ENCODE measurements around the gene TAF1B. TPM values are rescaled to one million over a fixed set of nuclear protein-coding genes. Genes with fewer than 3 reads are reported as not detected.
A peak's percentile ranks its signal among the peaks of the same experiment; 100 is the strongest.

TAF1B gene
- total RNA-seq, result 10 to 100 TPM; 10.8 to 21.4 (median 17.9) TPM

DNA sequence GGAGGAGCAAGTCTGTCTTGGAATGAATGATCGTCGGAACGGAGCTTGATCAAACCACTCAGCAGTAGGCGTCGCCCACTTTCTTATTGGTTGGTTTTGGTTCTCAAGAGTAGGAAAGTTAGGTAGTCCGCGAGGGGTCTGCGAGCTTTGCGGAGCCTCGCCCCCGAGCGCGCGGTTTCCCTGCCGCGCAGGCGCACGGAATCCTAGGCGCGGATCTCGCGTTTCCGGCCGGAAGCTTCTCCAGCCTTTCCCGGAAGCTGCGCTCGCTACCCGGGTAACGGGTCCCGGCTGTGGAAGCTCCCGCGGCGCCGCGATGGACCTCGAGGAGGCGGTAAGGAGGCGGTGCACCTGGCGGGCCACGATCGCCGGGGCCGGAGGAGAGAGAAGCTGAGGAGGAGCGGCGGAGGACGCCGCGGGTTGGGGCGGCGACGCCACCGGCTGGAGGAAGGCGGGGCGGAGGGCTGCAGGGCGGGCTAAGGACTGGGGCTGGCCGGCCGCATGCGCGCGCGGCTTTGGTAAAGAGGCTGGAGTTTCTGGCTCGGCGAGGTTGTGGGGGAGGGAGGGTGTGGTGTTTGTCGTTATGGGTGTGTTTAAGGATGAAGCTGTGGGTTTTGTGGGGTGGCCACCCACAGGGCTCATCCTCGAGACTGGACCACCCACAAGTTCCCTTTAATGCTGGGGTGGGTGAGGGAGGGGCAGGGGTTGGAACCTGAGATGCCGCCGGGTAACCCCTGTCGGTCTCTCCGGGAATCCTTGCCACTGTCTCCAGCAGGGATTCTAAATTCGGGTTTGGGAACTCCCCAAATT lies at the start of gene TAF1B:
Gene TAF1B (plus strand): TSS at position 246 of the 807 bp plus-strand sequence. CDS start 68 bp downstream, at position 314.
- peak; percentile 71 to 89 for TF ChIP-seq EP300 (IDR thresholded peaks at IDR 0.05)
- peak in 1 of 2 donors; percentile 69 for TF ChIP-seq POLR2A (IDR thresholded peaks at IDR 0.05)
- peak in 2 of 5 experiments; percentile 21 to 39 for TF ChIP-seq CTCF (IDR thresholded peaks at IDR 0.05)
- Histone ChIP-seq H3K27ac (peak within 1 kb of the TSS; percentile 75 to 95 (median 88)), H3K4me3 (peak within 1 kb of the TSS; percentile 73 to 95 (median 80)), H3K4me1 (peaks cover 0 to 34% (median 10%) of the 10 kb centered on the region in 4 donors), H3K9me3 (no peaks in the 10 kb centered on the region), H3K27me3 (no peaks in the 10 kb centered on the region), H3K36me3 (peaks cover 0 to 10% (median 0%) of the 10 kb centered on the region in 3 donors)
- peak; percentile 57 to 73 for DNase-seq (ENCODE audit: low spot score in 2 of 2)
- 1% methylated on average over 39 to 68 of the region's 70 CpGs for WGBS, 2 donors

- no peaks in the 10 kb centered on the region for H3K36me3 ChIP-seq
- H3K4me1 ChIP-seq, result peaks cover 0 to 5% (median 0%) of the 10 kb centered on the region in 4 donors
- no peak overlapping the region for H3K4me3 ChIP-seq
- H3K9me3 ChIP-seq, result no peaks in the 10 kb centered on the region
- no peaks in the 10 kb centered on the region for H3K27me3 ChIP-seq
- H3K27ac ChIP-seq, result no peak overlapping the region
- TF ChIP-seq CTCF (IDR thresholded peaks at IDR 0.05), result no peak
- TF ChIP-seq POLR2A (IDR thresholded peaks at IDR 0.05), result no peak
- no peak for TF ChIP-seq EP300 (IDR thresholded peaks at IDR 0.05)
- WGBS, 2 donors, result 86 to 89% methylated on average over 17 of the region's 17 CpGs
- DNase-seq (ENCODE audit: low spot score in 2 of 2), result no peak
Observed at GRCh38 chr2:9793918-9794717, 49.2 kb upstream of the TAF1B start.

GRCh38 chr2:9795071-9795470 lies 48.2 kb upstream of the TAF1B start:
- Histone ChIP-seq H3K27ac (no peak overlapping the region), H3K36me3 (no peaks in the 10 kb centered on the region), H3K9me3 (no peaks in the 10 kb centered on the region), H3K4me1 (peaks cover 0 to 14% (median 7%) of the 10 kb centered on the region in 4 donors), H3K4me3 (no peak overlapping the region), H3K27me3 (no peaks in the 10 kb centered on the region)
- DNase-seq (ENCODE audit: low spot score in 2 of 2), result no peak
- TF ChIP-seq EP300 (IDR thresholded peaks at IDR 0.05), result no peak
- TF ChIP-seq CTCF (IDR thresholded peaks at IDR 0.05), result no peak
- TF ChIP-seq POLR2A (IDR thresholded peaks at IDR 0.05), result no peak
- WGBS, 2 donors, result 61 to 86% methylated on average over 6 of the region's 6 CpGs

- Histone ChIP-seq H3K4me3 (no peak overlapping the region), H3K9me3 (no peaks in the 10 kb centered on the region), H3K27ac (no peak overlapping the region), H3K4me1 (peaks cover 0 to 24% (median 8%) of the 10 kb centered on the region in 4 donors), H3K36me3 (no peaks in the 10 kb centered on the region), H3K27me3 (no peaks in the 10 kb centered on the region)
- 69 to 73% methylated on average over 11 to 13 of the region's 13 CpGs for WGBS, 2 donors
- TF ChIP-seq POLR2A (IDR thresholded peaks at IDR 0.05), result no peak
- TF ChIP-seq EP300 (IDR thresholded peaks at IDR 0.05), result no peak
- no peak for TF ChIP-seq CTCF (IDR thresholded peaks at IDR 0.05)
- no peak for DNase-seq (ENCODE audit: low spot score in 2 of 2)
Observed at GRCh38 chr2:9796056-9797010, 46.9 kb upstream of the TAF1B start.
